A549 (cell line): ENCODE data around the gene SND1.

Experiments used
- NR3C1 ChIP-seq: fragments of >200 bp; sonication (Bioruptor Twin); formaldehyde crosslinking; IDR thresholded peaks from 3 replicates; pipeline ENCODE4 v1.6.1; 2017
- POLR2A ChIP-seq: IDR thresholded peaks from 2 replicates; pipeline ENCODE4 v1.6.1; 2012; ENCODE audit warnings: mild to moderate bottlenecking, low read length
- TP53 ChIP-seq: fragments of 250-450 bp; sonication (Bioruptor Pico); IDR thresholded peaks from 2 replicates; pipeline ENCODE4 v1.5.0; 2021; ENCODE audit warnings: mild to moderate bottlenecking, moderate library complexity
- ZC3H11A ChIP-seq: fragments of 450-650 bp; IDR thresholded peaks from 2 replicates; pipeline ENCODE4 v1.6.1; 2014; ENCODE audit warnings: antibody characterized with exemption, mild to moderate bottlenecking
- TF ChIP-seq, protein P1 (sequence below): fragments of >200 bp; sonication (Bioruptor Twin); formaldehyde crosslinking; IDR thresholded peaks from 3 replicates; pipeline ENCODE4 v1.5.1; 2016

DNA sequence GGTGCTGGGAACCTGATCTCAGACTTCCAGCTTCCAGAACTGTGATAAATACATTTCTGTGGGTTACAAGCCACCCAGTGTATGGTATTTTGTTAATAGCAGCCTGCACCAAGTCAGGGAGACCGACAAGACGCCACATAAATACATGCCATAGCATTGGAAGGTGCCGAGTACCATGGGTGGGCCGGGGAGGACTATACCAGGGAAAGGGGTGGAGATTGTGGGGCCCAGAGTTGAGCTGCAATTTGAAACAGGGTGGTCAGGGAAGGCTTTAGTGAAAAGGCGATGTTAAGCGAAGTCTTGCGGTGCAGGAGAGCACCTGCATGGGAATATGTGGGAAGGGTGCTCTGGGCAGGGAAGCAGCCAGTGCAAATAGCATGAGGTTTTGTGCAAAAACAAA lies 468.1 kb downstream of the SND1 start:
- TF ChIP-seq, protein P1, sequence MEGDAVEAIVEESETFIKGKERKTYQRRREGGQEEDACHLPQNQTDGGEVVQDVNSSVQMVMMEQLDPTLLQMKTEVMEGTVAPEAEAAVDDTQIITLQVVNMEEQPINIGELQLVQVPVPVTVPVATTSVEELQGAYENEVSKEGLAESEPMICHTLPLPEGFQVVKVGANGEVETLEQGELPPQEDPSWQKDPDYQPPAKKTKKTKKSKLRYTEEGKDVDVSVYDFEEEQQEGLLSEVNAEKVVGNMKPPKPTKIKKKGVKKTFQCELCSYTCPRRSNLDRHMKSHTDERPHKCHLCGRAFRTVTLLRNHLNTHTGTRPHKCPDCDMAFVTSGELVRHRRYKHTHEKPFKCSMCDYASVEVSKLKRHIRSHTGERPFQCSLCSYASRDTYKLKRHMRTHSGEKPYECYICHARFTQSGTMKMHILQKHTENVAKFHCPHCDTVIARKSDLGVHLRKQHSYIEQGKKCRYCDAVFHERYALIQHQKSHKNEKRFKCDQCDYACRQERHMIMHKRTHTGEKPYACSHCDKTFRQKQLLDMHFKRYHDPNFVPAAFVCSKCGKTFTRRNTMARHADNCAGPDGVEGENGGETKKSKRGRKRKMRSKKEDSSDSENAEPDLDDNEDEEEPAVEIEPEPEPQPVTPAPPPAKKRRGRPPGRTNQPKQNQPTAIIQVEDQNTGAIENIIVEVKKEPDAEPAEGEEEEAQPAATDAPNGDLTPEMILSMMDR, result no peak
- TF ChIP-seq TP53 (CRISPR knock-in tag) (no peak), POLR2A (no peak), ZC3H11A (no peak), NR3C1 (no peak)
